ENCODE results near the gene PIK3C2G. TPM values are rescaled to one million over a fixed set of nuclear protein-coding genes. Genes with fewer than 3 reads are reported as not detected.

Gene PIK3C2G
- polyA plus RNA-seq, 2 of the 4 experiments (the other 2 are of a cell fraction): 0.01 TPM; not detected in 1

GRCh38 chr12:18472304-18472703, 211.0 kb downstream of the PIK3C2G start:
- TF ChIP-seq MAZ (IDR thresholded peaks at IDR 0.05; ENCODE audit: borderline replicate concordance, low read depth, low read length) (no peak), RNF2 (IDR thresholded peaks at IDR 0.05; ENCODE audit: borderline replicate concordance, low read depth) (no peak), ZFP36 (IDR thresholded peaks at IDR 0.05; ENCODE audit: borderline replicate concordance, partially characterized antibody) (no peak), BHLHE40 (IDR thresholded peaks at IDR 0.05; ENCODE audit: low read depth, low read length) (no peak), HOXA7 (CRISPR knock-in tag; IDR thresholded peaks at IDR 0.05) (no peak), ELK1 (IDR thresholded peaks at IDR 0.05; ENCODE audit: low read depth, low read length) (no peak), NR3C1 (IDR thresholded peaks at IDR 0.05) (no peak), REST (IDR thresholded peaks at IDR 0.05) (no peak), TP53 (CRISPR knock-in tag; IDR thresholded peaks at IDR 0.05) (no peak), RAD21 (conservative IDR thresholded peaks at IDR 0.05 in 1 of 2, IDR thresholded peaks at IDR 0.05 in 1 of 2) (no peak), CBX8 (IDR thresholded peaks at IDR 0.05) (no peak)
- TF ChIP-seq, protein P1, sequence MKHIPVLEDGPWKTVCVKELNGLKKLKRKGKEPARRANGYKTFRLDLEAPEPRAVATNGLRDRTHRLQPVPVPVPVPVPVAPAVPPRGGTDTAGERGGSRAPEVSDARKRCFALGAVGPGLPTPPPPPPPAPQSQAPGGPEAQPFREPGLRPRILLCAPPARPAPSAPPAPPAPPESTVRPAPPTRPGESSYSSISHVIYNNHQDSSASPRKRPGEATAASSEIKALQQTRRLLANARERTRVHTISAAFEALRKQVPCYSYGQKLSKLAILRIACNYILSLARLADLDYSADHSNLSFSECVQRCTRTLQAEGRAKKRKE (CRISPR knock-in tag; IDR thresholded peaks at IDR 0.05; ENCODE audit: low read depth): no peak
- TF ChIP-seq, protein P2, sequence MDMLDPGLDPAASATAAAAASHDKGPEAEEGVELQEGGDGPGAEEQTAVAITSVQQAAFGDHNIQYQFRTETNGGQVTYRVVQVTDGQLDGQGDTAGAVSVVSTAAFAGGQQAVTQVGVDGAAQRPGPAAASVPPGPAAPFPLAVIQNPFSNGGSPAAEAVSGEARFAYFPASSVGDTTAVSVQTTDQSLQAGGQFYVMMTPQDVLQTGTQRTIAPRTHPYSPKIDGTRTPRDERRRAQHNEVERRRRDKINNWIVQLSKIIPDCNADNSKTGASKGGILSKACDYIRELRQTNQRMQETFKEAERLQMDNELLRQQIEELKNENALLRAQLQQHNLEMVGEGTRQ (IDR thresholded peaks at IDR 0.05): no peak
- H3K4me1 ChIP-seq: no peaks in the 10 kb centered on the region
- H3K9me3 ChIP-seq: no peaks in the 10 kb centered on the region
- CTCF ChIA-PET: no interaction called here
- POLR2A ChIA-PET: no interaction called here
- no peak overlapping the region for H3K4me2 ChIP-seq
- no peak overlapping the region for H3K27ac ChIP-seq
- DNase-seq (ENCODE audit: low read depth in 1 of 2, low spot score in 1 of 2): no peak
- ATAC-seq: no peak
- H3K4me3 ChIP-seq: no peak overlapping the region
- WGBS (ENCODE audit: missing lambda C conversion rate): 9% methylated on average over 3 of the region's 3 CpGs
- no peak for FAIRE-seq

DNA sequence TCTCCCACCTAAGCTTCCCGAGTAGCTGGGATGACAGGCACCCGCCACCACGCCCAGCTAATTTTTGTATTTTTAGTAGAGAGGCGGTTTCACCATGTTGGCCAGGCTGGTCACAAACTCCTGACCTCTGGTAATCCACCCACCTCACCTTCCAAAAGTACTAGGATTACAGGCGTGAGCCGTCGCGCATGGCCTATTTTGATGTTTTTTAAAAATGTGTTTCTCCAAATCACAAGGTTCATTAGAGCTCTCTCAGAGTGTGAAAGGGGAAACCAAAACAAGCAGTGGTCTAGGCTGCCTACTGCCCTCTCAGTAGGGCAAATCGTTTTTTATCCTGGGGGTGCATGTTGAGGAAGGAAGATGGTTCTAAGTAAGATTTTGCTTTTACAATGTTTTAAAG, 211.5 kb downstream of the PIK3C2G start:
- ATAC-seq (no peak), FAIRE-seq (no peak), DNase-seq (ENCODE audit: low read depth in 1 of 2, low spot score in 1 of 2) (no peak)
- H3K4me1 ChIP-seq: no peaks in the 10 kb centered on the region
- ChIA-PET POLR2A (no interaction called here), CTCF (no interaction called here)
- TF ChIP-seq ZC3H11A (IDR thresholded peaks at IDR 0.05): no peak
- no peak for TF ChIP-seq ZSCAN20 (CRISPR knock-in tag; IDR thresholded peaks at IDR 0.05)
- TF ChIP-seq HEYL (CRISPR knock-in tag; IDR thresholded peaks at IDR 0.05): no peak
- TF ChIP-seq, protein P3, sequence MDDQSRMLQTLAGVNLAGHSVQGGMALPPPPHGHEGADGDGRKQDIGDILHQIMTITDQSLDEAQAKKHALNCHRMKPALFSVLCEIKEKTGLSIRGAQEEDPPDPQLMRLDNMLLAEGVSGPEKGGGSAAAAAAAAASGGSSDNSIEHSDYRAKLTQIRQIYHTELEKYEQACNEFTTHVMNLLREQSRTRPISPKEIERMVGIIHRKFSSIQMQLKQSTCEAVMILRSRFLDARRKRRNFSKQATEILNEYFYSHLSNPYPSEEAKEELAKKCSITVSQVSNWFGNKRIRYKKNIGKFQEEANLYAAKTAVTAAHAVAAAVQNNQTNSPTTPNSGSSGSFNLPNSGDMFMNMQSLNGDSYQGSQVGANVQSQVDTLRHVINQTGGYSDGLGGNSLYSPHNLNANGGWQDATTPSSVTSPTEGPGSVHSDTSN (IDR thresholded peaks at IDR 0.05): no peak
- TF ChIP-seq HMGXB4 (CRISPR knock-in tag; IDR thresholded peaks at IDR 0.05; ENCODE audit: borderline replicate concordance): no peak
- TF ChIP-seq MAZ (IDR thresholded peaks at IDR 0.05; ENCODE audit: borderline replicate concordance, low read depth, low read length): no peak
- TF ChIP-seq EP300 (IDR thresholded peaks at IDR 0.05): no peak
- TF ChIP-seq RNF2 (IDR thresholded peaks at IDR 0.05; ENCODE audit: borderline replicate concordance, low read depth): no peak
- no peak for TF ChIP-seq HOXA7 (CRISPR knock-in tag; IDR thresholded peaks at IDR 0.05)
- no peak for TF ChIP-seq CTCF (IDR thresholded peaks at IDR 0.05)
- TF ChIP-seq, protein P4, sequence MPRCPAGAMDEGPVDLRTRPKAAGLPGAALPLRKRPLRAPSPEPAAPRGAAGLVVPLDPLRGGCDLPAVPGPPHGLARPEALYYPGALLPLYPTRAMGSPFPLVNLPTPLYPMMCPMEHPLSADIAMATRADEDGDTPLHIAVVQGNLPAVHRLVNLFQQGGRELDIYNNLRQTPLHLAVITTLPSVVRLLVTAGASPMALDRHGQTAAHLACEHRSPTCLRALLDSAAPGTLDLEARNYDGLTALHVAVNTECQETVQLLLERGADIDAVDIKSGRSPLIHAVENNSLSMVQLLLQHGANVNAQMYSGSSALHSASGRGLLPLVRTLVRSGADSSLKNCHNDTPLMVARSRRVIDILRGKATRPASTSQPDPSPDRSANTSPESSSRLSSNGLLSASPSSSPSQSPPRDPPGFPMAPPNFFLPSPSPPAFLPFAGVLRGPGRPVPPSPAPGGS (IDR thresholded peaks at IDR 0.05): no peak
- TF ChIP-seq KDM5A (IDR thresholded peaks at IDR 0.05): no peak
- no peak for TF ChIP-seq FOSL2 (IDR thresholded peaks at IDR 0.05)
- no peak for TF ChIP-seq FOSL2 (CRISPR knock-in tag; IDR thresholded peaks at IDR 0.05)
- TF ChIP-seq HDAC2 (IDR thresholded peaks at IDR 0.05): no peak
- H3K27ac ChIP-seq: no peak overlapping the region
- 65% methylated on average over 9 of the region's 9 CpGs for WGBS (ENCODE audit: missing lambda C conversion rate)
- no peak overlapping the region for H3K4me3 ChIP-seq
- no peak overlapping the region for H3K4me2 ChIP-seq
- no peaks in the 10 kb centered on the region for H3K9me3 ChIP-seq
